Body of pancreas (tissue), 4 donors: Measurements from ENCODE around the gene CCDC175. TPM values are rescaled to one million over a fixed set of nuclear protein-coding genes. Genes with fewer than 3 reads are reported as not detected.

Source experiments
- ATAC-seq: fragments of 150-250 bp; one replicate; pipeline ENCODE4 v1.9.1; 2016
- DNase-seq, 4 donors: peaks; one replicate each; pipeline ENCODE4 v3.0.0-alpha.2; 2019
- H3K27ac ChIP-seq, 4 donors: fragments of 200-600 bp; sonication (generic); 1 replicate in 3 of 4; 2 replicates in 1 of 4; pipeline versions ENCODE4 v1.5.1 to v1.6.1; 2016 to 2019; ENCODE audit warnings: mild to moderate bottlenecking in 1 of 4, mixed read lengths in 1 of 4, moderate library complexity in 1 of 4
- H3K27me3 ChIP-seq, 2 donors: fragments of 200-600 bp; sonication (generic); one replicate each; pipeline ENCODE4 v1.6.0; 2016; ENCODE audit warnings: mild to moderate bottlenecking in 1 of 2
- H3K36me3 ChIP-seq, 2 donors: fragments of 200-600 bp; sonication (generic); replicated peaks in 1 of 2; 2 replicates each; pipeline ENCODE4 v1.5.1; 2016; ENCODE audit warnings: low read depth in 2 of 2; ENCODE audit not compliant: insufficient read depth in 1 of 2
- H3K4me1 ChIP-seq: fragments of 200-600 bp; sonication (generic); one replicate; pipeline ENCODE4 v1.6.0; 2016
- H3K4me3 ChIP-seq, 2 donors: fragments of 200-600 bp; sonication (generic); 1 replicate in 1 of 2; 2 replicates in 1 of 2; pipeline ENCODE4 v1.5.1; 2016 to 2019
- H3K9me3 ChIP-seq, 3 donors: fragments of 200-600 bp; sonication (generic); 1 replicate in 2 of 3; 2 replicates in 1 of 3; pipeline ENCODE4 v1.5.1; 2016
- CTCF ChIP-seq, 7 experiments: fragments of 450-650 bp in 4 of 7; fragments of 200-600 bp in 3 of 7; sonication (generic) in 3 of 7; IDR thresholded peaks; one replicate each; pipeline ENCODE4 v1.5.1; 2016 to 2019; ENCODE audit warnings: antibody characterized with exemption in 7 of 7
- POLR2A ChIP-seq, 3 donors: fragments of 450-650 bp; IDR thresholded peaks; one replicate each; pipeline ENCODE4 v1.6.1; 2016; ENCODE audit warnings: antibody characterized with exemption in 3 of 3, mild to moderate bottlenecking in 2 of 3
- WGBS, 2 donors: methylation state at CpG; one replicate each; pipeline ENCODE4 v1.1.5; 2017; 5-methylcytosine and 5-hydroxymethylcytosine counted together
- intact Hi-C: fragments of 100-400 bp; cut with DNase I; formaldehyde crosslinking; loops from one replicate; pipeline ENCODE4 v1.15.1; 2023
- total RNA-seq, 2 donors: library from RNA; depleted of rRNA; stranded (reverse); fragments of >200 nt; gene quantifications; one replicate each; pipeline ENCODE4 v1.1.0, GENCODE V29; 2016

CCDC175 gene
- total RNA-seq, 2 donors from 2014 or later: not detected

GRCh38 chr14:59570122-59570521 is 6.5 kb downstream of the CCDC175 start:
- TF ChIP-seq POLR2A (IDR thresholded peaks at IDR 0.05) (no peak), CTCF (IDR thresholded peaks at IDR 0.05) (no peak)
- intact Hi-C loops: no loop called here
- no peaks in the 10 kb centered on the region for H3K4me1 ChIP-seq
- no peaks in the 10 kb centered on the region for H3K36me3 ChIP-seq
- H3K27me3 ChIP-seq: no peaks in the 10 kb centered on the region
- no peak overlapping the region for H3K27ac ChIP-seq
- no peak overlapping the region for H3K4me3 ChIP-seq
- H3K9me3 ChIP-seq: no peaks in the 10 kb centered on the region
- no peak for ATAC-seq
- no peak for DNase-seq

GRCh38 chr14:59566725-59567124 is 9.9 kb downstream of the CCDC175 start:
- WGBS, 2 donors: 65 to 67% methylated on average over 3 of the region's 3 CpGs
- no peak overlapping the region for H3K4me3 ChIP-seq
- H3K4me1 ChIP-seq: no peaks in the 10 kb centered on the region
- H3K27ac ChIP-seq: no peak overlapping the region
- intact Hi-C loops: no loop called here
- no peaks in the 10 kb centered on the region for H3K9me3 ChIP-seq
- no peaks in the 10 kb centered on the region for H3K27me3 ChIP-seq
- no peak for TF ChIP-seq CTCF (IDR thresholded peaks at IDR 0.05)
- no peak for TF ChIP-seq POLR2A (IDR thresholded peaks at IDR 0.05)
- no peaks in the 10 kb centered on the region for H3K36me3 ChIP-seq
- DNase-seq: no peak
- ATAC-seq: no peak

- no peak for TF ChIP-seq CTCF (IDR thresholded peaks at IDR 0.05)
- TF ChIP-seq POLR2A (IDR thresholded peaks at IDR 0.05): no peak
- Histone ChIP-seq H3K36me3 (no peaks in the 10 kb centered on the region), H3K27me3 (no peaks in the 10 kb centered on the region), H3K9me3 (no peaks in the 10 kb centered on the region), H3K27ac (no peak overlapping the region), H3K4me1 (no peaks in the 10 kb centered on the region), H3K4me3 (no peak overlapping the region)
- DNase-seq (no peak), ATAC-seq (no peak)
- WGBS, 2 donors: 42 to 58% methylated on average over 1 of the region's 1 CpG
- intact Hi-C loops: no loop called here
Observed at GRCh38 chr14:59566296-59566695, 10.3 kb downstream of the CCDC175 start.

GRCh38 chr14:59565087-59565486 is 11.5 kb downstream of the CCDC175 start:
- Histone ChIP-seq H3K4me1 (no peaks in the 10 kb centered on the region), H3K27ac (no peak overlapping the region), H3K9me3 (no peaks in the 10 kb centered on the region), H3K36me3 (no peaks in the 10 kb centered on the region), H3K27me3 (no peaks in the 10 kb centered on the region), H3K4me3 (no peak overlapping the region)
- TF ChIP-seq CTCF (IDR thresholded peaks at IDR 0.05) (no peak), POLR2A (IDR thresholded peaks at IDR 0.05) (no peak)
- intact Hi-C loops: no loop called here
- DNase-seq (no peak), ATAC-seq (no peak)
- 53 to 73% methylated on average over 1 of the region's 1 CpG for WGBS, 2 donors

GRCh38 chr14:59564366-59564765 is 12.2 kb downstream of the CCDC175 start:
- H3K27ac ChIP-seq: no peak overlapping the region
- ATAC-seq: no peak
- H3K4me1 ChIP-seq: no peaks in the 10 kb centered on the region
- H3K4me3 ChIP-seq: no peak overlapping the region
- H3K27me3 ChIP-seq: no peaks in the 10 kb centered on the region
- WGBS, 2 donors: 25 to 27% methylated on average over 2 of the region's 2 CpGs
- no peaks in the 10 kb centered on the region for H3K36me3 ChIP-seq
- TF ChIP-seq POLR2A (IDR thresholded peaks at IDR 0.05): no peak
- TF ChIP-seq CTCF (IDR thresholded peaks at IDR 0.05): no peak
- intact Hi-C loops: no loop called here
- no peak for DNase-seq
- no peaks in the 10 kb centered on the region for H3K9me3 ChIP-seq
